ENCODE data around the gene ADORA2B. TPM values are rescaled to one million over a fixed set of nuclear protein-coding genes. Genes with fewer than 3 reads are reported as not detected.

ADORA2B gene
- total RNA-seq, 2 experiments from 2014 or later = 1.9 to 2.2 TPM

DNA sequence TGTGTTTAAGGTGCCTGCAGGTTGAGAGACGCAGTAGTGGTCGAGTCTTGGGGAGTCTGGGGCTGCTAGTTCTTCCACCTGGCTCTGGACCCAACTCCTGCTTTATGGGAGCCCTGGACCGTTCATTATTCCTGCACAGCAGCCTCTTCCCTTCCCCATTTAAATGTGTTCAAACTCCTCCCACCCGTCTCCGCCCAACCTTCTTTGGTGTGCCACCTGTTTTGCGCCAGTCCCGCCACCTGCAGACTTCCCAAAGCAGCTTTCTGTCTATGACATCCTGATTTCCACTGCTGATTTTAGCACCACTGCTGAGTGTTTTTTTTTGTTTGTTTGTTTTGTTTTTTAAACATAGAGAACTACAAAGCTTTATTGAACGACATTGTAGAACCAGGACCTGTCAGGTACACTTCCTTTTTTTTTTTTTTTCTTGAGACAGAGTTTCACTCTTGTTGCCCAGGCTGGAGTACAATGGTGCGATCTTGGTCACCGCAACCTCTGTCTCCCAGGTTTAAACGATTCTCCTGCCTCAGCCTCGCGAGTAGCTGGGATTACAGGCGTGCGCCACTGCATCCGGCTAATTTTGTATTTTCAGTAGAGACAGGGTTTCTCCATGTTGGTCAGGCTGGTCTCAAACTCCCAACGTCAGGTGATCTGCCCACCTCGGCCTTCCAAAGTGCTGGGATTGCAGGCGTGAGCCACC lies 12.8 kb downstream of the ADORA2B start:
- Mint-ChIP-seq H3K27me3 (peaks cover 32% of the 10 kb centered on the region), H3K4me3 (no peak overlapping the region), H3K36me3 (ENCODE audit: low read depth) (no peaks in the 10 kb centered on the region), H3K27ac (peak overlapping the region; percentile 24), H3K9me3 (ENCODE audit: low read depth) (no peaks in the 10 kb centered on the region), H3K4me1 (peaks cover 30% of the 10 kb centered on the region)
- ChIA-PET CTCF (interaction anchor here (0.8 to 2.4 kb wide), 2 partner anchors 13 to 25 kb away, joined by 3 to 11 read pairs; partner anchors contain the start of gene ADORA2B), POLR2A (no interaction called here)
- intact Hi-C loops (cut with DNase I, micrococcal nuclease) = loop anchor here in 1 of 2 experiments (2.0 to 5.0 kb wide), 3 partner anchors 13 to 125 kb away; partner anchors contain the start of gene ADORA2B
- no peak for ATAC-seq
- DNase-seq = no peak

DNA sequence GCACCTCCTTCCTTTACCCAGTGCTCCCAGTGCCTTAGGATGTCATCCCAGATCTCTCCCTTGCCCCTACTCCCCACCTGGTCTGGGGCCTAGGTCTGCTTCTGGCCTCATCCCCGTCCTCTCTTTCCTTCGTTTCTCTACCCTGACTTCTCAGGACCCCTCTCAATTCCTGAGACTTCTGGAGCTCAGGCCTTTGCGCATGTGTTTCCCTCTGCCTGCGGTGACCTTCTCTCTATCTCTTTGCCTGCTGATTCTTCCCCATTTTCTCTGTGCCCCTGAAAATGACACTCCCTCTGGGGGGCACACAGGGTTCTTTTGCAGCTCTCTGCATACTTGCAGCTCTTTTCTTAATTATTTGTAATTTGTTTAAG lies 13.5 kb downstream of the ADORA2B start:
- ATAC-seq (no peak), DNase-seq (no peak)
- Mint-ChIP-seq H3K9me3 (ENCODE audit: low read depth) (no peaks in the 10 kb centered on the region), H3K4me3 (no peak overlapping the region), H3K36me3 (ENCODE audit: low read depth) (no peaks in the 10 kb centered on the region), H3K27ac (peak overlapping the region; percentile 51), H3K27me3 (peaks cover 30% of the 10 kb centered on the region), H3K4me1 (peaks cover 30% of the 10 kb centered on the region)
- ChIA-PET POLR2A (no interaction called here), CTCF (interaction anchor here (0.8 to 2.4 kb wide), 2 partner anchors 14 to 24 kb away, joined by 3 to 11 read pairs; partner anchors contain the start of gene ADORA2B)
- intact Hi-C loops (cut with DNase I, micrococcal nuclease) = loop anchor here in 1 of 2 experiments (2.0 to 5.0 kb wide), 3 partner anchors 14 to 126 kb away; partner anchors contain the start of gene ADORA2B

DNA sequence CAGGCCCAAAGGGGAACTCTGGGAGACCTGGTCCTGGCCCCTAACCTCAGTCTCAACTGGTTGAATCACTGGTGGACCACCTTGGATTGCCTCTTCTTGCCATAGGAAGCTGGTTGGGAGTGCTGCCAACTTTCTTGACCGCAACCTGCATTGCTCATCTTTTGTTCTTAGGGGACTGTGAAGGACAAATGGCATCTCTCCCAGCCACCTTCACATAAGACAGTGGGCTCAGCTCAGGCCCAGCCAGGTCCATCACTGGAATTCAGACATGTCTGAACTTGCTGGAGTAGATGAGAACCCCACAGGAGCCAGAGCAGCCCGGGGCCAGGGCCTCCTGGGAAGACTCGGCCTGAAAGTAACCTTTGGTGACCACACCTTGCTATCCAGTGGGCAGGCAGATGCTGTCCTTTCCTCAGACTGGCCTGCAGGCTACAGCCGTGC lies 18.8 kb downstream of the ADORA2B start:
- intact Hi-C loops (cut with DNase I, micrococcal nuclease) = loop anchor here in 1 of 2 experiments (5.0 kb wide), 1 partner anchor 51 kb away; no protein-coding TSS in a partner anchor
- no peak overlapping the region for H3K27ac Mint-ChIP-seq
- peaks cover 18% of the 10 kb centered on the region for H3K27me3 Mint-ChIP-seq
- H3K9me3 Mint-ChIP-seq (ENCODE audit: low read depth) = no peaks in the 10 kb centered on the region
- ChIA-PET POLR2A (no interaction called here), CTCF (no interaction called here)
- no peaks in the 10 kb centered on the region for H3K36me3 Mint-ChIP-seq (ENCODE audit: low read depth)
- H3K4me3 Mint-ChIP-seq = no peak overlapping the region
- H3K4me1 Mint-ChIP-seq = peaks cover 24% of the 10 kb centered on the region
- DNase-seq (no peak), ATAC-seq (no peak)

DNA sequence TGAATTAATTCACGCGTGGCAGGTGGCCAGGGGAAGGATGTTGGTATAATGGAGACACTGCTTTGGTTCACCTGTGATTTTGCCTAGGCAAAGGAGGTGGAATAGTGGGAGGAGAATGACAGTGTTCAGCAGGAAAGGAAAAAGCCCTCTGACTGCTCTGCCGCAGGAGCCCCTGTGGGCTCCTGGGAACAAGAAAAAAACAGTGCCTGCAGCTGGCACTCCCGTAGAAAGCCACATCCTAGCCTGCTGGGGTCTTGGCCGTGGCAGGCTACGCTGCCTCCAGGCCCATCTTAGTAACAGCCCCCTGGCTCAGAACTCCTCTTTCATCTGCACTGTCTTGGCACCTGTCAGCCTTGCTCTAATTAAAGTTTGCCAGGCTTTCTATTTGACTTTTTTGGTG lies 20.6 kb downstream of the ADORA2B start:
- peaks cover 20% of the 10 kb centered on the region for H3K27me3 Mint-ChIP-seq
- H3K27ac Mint-ChIP-seq = no peak overlapping the region
- H3K36me3 Mint-ChIP-seq (ENCODE audit: low read depth) = no peaks in the 10 kb centered on the region
- ChIA-PET POLR2A (no interaction called here), CTCF (no interaction called here)
- DNase-seq (no peak), ATAC-seq (no peak)
- peaks cover 12% of the 10 kb centered on the region for H3K4me1 Mint-ChIP-seq
- H3K9me3 Mint-ChIP-seq (ENCODE audit: low read depth) = no peaks in the 10 kb centered on the region
- intact Hi-C loops (cut with DNase I, micrococcal nuclease) = no loop called here
- no peak overlapping the region for H3K4me3 Mint-ChIP-seq

DNA sequence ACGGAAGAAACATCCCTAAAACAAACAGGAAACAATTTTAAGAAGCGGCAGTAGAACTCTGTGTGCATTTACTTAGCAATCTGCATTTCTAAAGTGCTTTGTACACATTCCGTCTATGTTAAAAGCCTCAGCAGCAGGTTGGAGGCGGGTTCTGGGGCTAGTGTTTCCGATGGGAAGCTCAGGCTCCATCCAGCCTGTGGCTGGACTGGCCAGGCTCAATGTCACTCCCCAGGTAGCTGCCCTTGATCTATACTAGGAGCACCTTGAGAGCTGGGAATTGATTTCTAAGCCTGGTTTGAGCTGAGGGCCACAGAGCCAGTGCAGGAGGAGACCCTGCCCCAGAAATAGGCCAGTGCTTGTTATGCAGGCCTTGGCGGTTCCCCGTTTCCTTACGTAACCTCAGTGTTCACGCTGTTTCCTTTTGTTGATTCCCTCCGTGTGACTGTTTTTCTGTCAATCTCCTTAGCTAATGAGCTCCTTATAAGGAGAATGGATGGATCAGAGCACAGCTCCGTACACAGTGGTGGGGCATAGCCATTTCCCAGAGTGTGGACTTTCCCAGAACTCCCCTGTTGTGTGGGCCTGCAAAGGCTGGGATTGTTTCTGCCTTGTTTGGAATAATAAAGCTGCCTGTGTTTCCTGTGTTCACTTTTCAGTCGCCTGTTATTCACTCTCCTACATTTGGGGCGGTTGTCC lies 21.4 kb downstream of the ADORA2B start:
- Mint-ChIP-seq H3K27ac (no peak overlapping the region), H3K27me3 (peaks cover 18% of the 10 kb centered on the region), H3K4me1 (peaks cover 12% of the 10 kb centered on the region), H3K36me3 (ENCODE audit: low read depth) (no peaks in the 10 kb centered on the region), H3K9me3 (ENCODE audit: low read depth) (no peaks in the 10 kb centered on the region), H3K4me3 (no peak overlapping the region)
- POLR2A ChIA-PET = no interaction called here
- DNase-seq = no peak
- no peak for ATAC-seq
- CTCF ChIA-PET = no interaction called here
- intact Hi-C loops (cut with DNase I, micrococcal nuclease) = no loop called here

DNA sequence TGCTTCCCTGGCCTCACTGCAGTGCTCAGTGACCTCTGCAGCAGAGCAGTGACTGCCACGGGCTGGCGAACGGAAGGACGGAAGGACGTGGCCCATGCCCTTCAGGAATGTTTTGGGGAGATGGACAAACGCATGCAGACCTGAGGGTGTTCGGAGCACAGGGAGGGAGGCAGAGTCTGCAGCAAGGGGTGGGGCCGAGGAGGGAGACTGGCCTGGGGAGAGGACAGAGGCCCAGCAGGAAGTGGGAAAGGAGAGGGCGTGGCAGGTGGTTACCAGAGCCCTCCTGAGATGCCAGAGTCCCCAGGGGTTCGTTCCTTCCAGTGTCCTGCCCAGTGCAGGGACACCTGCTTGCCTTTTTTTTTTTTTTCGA lies 21.9 kb downstream of the ADORA2B start:
- Mint-ChIP-seq H3K36me3 (ENCODE audit: low read depth) (no peaks in the 10 kb centered on the region), H3K4me1 (peaks cover 12% of the 10 kb centered on the region), H3K4me3 (no peak overlapping the region), H3K27ac (no peak overlapping the region), H3K27me3 (peaks cover 14% of the 10 kb centered on the region), H3K9me3 (ENCODE audit: low read depth) (no peaks in the 10 kb centered on the region)
- POLR2A ChIA-PET = no interaction called here
- DNase-seq = no peak
- intact Hi-C loops (cut with DNase I, micrococcal nuclease) = no loop called here
- ATAC-seq = no peak
- CTCF ChIA-PET = no interaction called here

DNA sequence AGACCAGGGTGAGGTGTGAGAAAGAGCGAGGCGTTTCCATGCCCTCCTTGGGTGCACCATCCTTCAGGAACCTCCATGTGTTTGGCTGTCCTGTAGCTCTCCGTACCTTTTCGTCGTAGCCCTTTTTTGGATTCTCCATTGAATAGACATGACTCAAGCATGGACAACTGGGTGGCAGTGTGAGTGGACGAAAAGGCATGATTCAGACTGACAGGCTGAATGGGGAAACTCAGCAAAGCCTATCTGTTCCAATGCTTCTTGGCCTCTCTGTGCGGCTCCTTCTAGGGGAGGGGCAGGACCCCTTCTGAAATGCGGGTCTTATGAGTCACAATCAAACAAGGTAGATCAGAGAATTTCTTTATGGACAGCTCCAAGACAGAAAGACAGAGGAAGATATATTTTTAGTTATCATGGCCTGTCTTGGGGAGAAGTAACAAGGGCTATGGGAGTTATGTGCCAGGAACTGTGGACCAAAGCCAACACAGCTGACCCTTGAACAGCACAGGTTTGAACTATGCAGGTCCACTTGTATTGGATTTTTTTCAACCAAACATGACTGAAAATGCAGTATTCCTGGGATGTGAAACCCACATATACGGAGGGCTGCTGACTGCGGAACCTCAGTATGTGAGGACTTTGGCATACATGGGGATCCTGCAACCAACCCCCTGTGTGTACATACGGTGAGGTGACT lies 22.9 kb downstream of the ADORA2B start:
- intact Hi-C loops (cut with DNase I, micrococcal nuclease) = no loop called here
- no peaks in the 10 kb centered on the region for H3K36me3 Mint-ChIP-seq (ENCODE audit: low read depth)
- no peak for DNase-seq
- H3K27me3 Mint-ChIP-seq = peaks cover 14% of the 10 kb centered on the region
- H3K4me1 Mint-ChIP-seq = peaks cover 12% of the 10 kb centered on the region
- ATAC-seq = no peak
- H3K27ac Mint-ChIP-seq = no peak overlapping the region
- POLR2A ChIA-PET = no interaction called here
- CTCF ChIA-PET = no interaction called here
- no peaks in the 10 kb centered on the region for H3K9me3 Mint-ChIP-seq (ENCODE audit: low read depth)
- H3K4me3 Mint-ChIP-seq = no peak overlapping the region

DNA sequence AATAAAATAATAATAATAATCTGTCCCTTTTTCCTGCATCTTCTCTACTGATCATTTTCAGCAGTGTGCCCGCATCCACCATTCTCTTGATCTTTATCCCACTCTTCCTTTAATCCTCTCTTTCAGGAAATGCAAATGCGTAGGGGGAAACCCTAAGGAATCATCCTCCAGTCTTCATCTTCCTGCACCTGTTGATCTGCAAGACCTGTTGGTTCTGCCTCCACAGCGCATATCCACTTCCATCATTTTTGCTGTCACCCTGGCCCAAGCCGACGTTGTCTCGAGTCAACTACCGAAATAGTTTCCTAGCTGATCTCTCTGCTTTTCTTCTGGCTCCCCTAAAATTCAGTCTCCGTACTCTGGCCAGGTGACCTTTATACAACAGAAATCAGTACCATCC lies 24.5 kb downstream of the ADORA2B start:
- Mint-ChIP-seq H3K4me3 (no peak overlapping the region), H3K27ac (no peak overlapping the region), H3K27me3 (peaks cover 14% of the 10 kb centered on the region), H3K4me1 (peaks cover 12% of the 10 kb centered on the region), H3K9me3 (ENCODE audit: low read depth) (no peaks in the 10 kb centered on the region), H3K36me3 (ENCODE audit: low read depth) (no peaks in the 10 kb centered on the region)
- intact Hi-C loops (cut with DNase I, micrococcal nuclease) = no loop called here
- DNase-seq (no peak), ATAC-seq (no peak)
- POLR2A ChIA-PET = no interaction called here
- CTCF ChIA-PET = no interaction called here

DNA sequence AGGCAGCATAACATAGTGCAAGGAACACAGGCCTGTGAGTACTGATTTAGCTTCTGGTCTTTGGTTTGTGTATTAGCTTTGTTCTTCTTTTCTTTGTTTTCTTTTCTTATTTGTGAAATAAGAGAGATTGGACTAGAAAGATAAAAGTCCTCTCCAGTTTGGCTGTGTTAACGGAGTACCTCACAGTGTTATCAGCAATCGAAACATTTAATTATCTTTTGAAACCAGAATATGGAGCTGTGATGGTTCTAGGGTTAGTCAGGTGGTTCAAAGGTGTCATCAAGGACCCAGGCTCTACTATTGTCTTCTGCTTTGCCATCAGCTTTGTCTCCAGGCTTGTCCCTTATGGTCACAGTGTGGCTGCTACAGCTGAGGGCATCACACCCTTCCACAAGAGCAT lies 25.6 kb downstream of the ADORA2B start:
- peaks cover 12% of the 10 kb centered on the region for H3K27me3 Mint-ChIP-seq
- ChIA-PET CTCF (no interaction called here), POLR2A (no interaction called here)
- H3K27ac Mint-ChIP-seq = no peak overlapping the region
- ATAC-seq (no peak), DNase-seq (no peak)
- peaks cover 2% of the 10 kb centered on the region for H3K36me3 Mint-ChIP-seq (ENCODE audit: low read depth)
- no peaks in the 10 kb centered on the region for H3K9me3 Mint-ChIP-seq (ENCODE audit: low read depth)
- H3K4me3 Mint-ChIP-seq = no peak overlapping the region
- peaks cover 12% of the 10 kb centered on the region for H3K4me1 Mint-ChIP-seq
- intact Hi-C loops (cut with DNase I, micrococcal nuclease) = no loop called here

DNA sequence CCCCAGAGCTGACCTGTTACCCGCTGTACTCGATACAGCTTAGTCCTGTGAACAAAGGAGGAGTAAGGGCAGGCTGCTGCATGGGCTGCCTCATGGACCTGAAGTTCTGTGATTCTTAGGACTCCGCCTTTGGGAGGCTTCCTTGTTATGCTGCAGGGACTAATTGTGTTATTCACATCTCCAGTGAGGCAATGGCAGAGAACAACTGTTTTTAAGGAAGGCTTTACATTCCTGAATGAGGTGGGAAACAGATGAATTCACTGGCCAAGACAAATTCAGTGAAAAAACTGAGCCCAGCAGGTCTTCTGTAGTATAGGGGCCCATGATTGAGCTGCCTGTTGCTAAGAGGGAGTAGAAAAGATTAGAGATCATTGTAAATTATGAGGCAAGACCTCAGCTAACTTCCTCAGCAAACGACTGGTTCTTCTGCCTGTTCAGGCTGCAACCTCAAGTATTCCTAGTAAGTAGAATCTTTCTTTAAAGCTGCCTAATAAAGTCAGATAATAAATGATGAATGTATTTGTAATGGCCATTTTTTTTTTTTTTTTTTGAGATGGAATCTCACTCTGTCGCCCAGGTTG lies 26.3 kb downstream of the ADORA2B start:
- ATAC-seq (no peak), DNase-seq (no peak)
- ChIA-PET POLR2A (no interaction called here), CTCF (interaction anchor here (0.6 kb wide), 1 partner anchor 22 kb away, joined by 3 read pairs; no protein-coding TSS in a partner anchor)
- no peaks in the 10 kb centered on the region for H3K9me3 Mint-ChIP-seq (ENCODE audit: low read depth)
- peaks cover 8% of the 10 kb centered on the region for H3K27me3 Mint-ChIP-seq
- intact Hi-C loops (cut with DNase I, micrococcal nuclease) = no loop called here
- peaks cover 2% of the 10 kb centered on the region for H3K36me3 Mint-ChIP-seq (ENCODE audit: low read depth)
- H3K27ac Mint-ChIP-seq = no peak overlapping the region
- no peak overlapping the region for H3K4me3 Mint-ChIP-seq
- H3K4me1 Mint-ChIP-seq = peaks cover 7% of the 10 kb centered on the region

DNA sequence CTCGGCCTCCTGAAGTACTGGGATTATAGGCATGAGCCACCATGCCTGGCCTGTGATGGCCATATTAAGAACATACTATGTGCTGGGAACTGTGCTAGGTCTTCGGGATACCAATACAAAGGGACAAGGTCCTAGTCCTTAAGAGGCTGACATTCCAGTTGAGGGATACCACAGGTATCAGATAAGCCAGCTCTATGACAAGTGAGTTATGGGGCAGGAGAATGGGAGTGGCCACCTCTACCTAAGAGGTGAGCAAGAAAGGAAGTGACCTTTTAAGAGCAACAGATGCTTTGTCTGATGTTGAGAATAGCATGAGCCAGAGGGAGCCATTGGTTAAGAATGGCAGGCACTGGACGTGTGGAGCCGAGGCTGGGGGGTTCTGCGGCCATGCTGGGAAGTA lies 27.0 kb downstream of the ADORA2B start:
- Mint-ChIP-seq H3K36me3 (ENCODE audit: low read depth) (peaks cover 5% of the 10 kb centered on the region), H3K27ac (no peak overlapping the region), H3K9me3 (ENCODE audit: low read depth) (no peaks in the 10 kb centered on the region), H3K4me1 (peaks cover under 1% of the 10 kb centered on the region), H3K27me3 (peaks cover 6% of the 10 kb centered on the region), H3K4me3 (no peak overlapping the region)
- ChIA-PET POLR2A (no interaction called here), CTCF (no interaction called here)
- ATAC-seq (no peak), DNase-seq (no peak)
- intact Hi-C loops (cut with DNase I, micrococcal nuclease) = no loop called here

All from activated CD4-positive, alpha-beta T cell treated with anti-CD3 and anti-CD28 coated beads for 36 hours (primary cell).